ENCODE measurements around the gene C19orf12.

The C19orf12 gene

GRCh38 chr19:29714953-29715700 is at the start of gene C19orf12:
TSS of gene C19orf12 (minus strand) at chr19:29715261. CDS start at chr19:29708413, 6,848 bp downstream.
- no peak for DNase-seq

DNA sequence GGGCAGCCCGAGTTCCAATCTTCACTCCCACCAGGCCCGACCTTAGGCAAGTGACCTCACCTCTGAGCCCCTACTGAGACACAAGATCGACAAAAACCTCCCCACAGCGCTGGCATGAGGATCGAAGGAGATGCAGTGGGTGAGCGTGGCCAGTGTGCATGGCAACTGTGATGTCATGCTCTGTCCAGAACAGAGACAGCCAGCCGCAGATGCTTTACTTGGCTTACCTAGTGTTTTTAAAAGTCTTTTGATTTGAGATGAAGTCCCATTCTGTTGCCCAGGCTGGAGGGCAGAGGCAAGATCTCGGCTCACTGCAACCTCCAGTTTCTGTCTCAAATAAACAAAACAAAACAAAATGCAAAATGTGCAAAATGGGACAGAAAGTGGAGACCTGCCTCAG is 49.3 kb upstream of the C19orf12 start:
- no peak for DNase-seq

DNA sequence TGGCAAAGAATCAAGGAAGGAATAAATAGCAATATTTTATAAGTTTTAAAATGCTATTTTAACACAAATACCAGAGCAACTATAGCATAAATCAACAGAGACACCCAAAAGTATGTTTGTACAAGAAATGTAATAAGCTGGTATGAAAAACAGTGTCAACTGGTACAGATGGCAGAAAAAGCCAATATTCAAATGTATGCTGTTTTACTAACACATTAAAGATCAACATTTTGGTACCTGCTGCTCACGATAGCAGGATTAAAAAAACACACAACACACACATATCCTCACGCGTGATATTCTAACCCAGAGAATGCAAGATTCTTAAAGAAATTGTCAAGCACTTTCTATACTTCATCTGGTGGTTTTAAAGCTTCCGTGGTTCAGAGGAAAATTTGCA is 48.1 kb upstream of the C19orf12 start:
- no peak for DNase-seq

DNA sequence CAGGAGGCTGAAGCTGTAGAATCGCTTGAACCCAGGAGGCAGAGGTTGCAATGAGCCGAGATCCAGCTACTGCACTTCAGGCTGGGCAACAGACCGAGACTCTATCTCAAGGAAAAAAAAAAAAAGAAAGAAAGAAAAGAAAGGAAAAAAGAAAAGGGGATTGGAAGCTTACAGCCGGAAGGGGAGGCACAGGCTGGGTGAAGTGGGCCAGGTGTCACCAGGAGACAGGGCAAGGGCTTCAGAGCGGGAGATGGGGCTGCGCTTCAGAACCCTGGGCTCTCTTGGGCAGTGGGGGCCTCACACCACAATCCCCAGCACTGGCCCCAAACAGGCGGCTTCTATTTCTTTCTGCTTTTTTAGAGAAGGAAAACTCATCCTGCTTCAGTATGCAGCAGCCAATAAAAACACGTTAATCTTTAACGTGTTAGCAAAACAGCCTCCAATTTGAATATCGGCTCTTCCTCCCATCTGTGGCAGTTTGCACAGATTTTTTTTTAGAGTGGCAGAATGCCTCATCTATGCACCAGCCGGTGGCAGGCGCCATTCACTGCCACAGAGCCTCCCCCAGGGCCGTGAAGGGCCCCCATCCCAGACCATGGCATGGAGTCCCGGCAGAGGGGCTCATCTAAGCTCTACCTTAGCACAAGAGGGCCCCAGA is 46.6 kb upstream of the C19orf12 start:
- no peak for DNase-seq

DNA sequence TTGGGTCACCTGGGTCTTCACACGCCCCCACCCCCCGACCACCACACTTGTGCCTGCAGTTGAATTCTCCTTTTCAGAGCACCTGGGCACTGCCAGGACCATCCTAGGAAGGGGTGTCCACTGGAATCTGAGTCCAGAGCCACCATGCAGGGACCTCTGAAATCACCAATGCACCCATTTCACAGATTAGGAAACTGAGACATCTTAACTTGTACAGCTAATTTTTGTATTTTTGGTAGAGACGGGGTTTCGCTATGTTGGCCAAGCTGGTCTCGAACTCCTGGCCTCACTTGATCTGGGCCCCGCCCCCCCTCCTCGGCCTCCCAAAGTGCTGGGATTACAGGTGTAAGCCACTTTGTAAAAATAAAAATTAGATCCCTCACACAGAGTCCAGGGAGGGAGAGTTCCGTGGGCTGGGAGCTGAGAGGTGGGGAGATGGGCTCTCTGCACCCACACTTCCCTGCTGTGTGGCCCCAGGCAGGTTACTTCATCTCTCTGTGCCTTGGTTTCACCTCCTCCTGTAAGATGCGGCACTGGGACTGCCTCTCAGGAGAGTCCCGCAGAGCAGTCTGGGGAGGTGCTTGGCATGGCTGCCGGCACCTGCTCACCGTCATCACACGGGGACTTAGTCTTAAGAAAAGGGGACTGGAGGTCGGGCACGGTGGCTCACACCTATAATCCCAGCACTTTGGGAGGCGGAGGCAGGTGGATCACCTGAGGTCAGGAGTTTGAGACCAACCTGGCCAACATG is 45.9 kb upstream of the C19orf12 start:
- DNase-seq, result no peak

DNA sequence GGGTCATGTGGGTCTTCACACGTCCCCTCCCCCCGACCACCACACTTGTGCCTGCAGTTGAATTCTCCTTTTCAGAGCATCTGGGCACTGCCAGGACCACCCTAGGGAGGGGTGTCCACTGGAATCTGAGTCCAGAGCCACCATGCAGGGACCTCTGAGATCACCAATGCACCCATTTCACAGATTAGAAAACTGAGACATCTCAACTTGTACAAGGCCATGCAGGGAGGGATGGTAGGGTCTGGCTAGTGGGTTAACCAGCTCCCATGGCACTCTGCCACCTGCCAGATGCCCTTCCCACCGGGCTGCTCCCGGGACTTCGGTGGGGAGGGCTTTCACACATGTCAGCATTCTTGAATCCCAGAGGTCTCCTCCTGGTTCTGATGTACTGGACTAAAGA is 44.3 kb upstream of the C19orf12 start:
- DNase-seq, result no peak

- DNase-seq, result no peak
Measured at GRCh38 chr19:29758863-29759262, 43.8 kb upstream of the C19orf12 start.

DNA sequence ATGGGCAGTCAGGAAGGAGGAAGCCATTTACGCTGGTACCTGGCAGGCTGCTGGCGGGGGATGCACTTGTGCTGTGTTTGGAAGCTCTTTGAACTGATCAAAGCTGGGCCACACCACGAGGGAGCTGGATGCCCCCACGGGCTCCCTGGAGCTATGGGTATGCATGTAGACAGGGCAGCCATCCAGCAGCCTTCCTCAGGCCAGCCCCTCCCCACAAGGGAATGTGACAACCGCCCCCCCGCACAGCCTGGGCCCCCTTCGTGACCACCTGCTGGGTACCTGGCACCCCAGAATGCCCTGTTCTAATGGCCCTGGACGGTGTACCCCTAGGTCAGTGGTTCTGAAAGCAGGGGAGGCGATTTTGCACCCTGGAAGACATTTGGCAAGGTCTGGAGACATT is 42.5 kb upstream of the C19orf12 start:
- no peak for DNase-seq

- no peak for DNase-seq
Measured at GRCh38 chr19:29753934-29754305, 38.9 kb upstream of the C19orf12 start.

DNA sequence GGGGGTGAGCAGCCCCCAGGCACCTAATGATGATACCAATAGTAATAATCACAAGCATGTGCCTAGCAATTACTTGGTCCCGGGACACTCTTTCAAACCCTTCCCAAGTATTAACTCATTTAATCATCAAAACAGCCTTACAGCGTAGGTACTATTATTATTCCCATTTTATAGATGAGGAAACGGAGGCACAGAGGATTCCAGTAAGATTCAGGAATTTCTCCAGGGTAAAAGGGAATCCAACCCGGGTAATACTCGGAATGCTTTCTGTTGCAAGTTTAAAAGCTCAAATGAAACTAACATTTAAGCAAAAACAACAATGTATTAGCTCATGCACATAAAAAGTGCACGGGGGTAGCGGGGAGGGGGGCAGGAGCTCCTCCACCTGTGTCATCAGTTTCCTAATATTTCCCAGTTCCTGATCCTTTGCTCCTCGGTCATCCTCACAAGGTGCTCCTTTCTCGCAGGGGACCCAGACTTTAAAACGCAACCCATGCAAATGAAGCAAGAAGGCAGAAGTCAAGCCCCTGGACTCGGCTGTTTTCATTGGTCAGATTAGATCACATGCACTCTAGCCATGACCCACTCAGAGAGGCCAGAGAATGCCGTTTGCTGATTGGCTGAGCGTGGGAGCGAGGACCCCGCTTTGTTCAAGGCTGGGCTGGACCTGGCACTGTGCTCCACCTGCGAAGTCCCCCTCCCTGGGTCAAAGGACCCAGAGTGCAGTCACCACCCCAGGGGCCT is 38.3 kb upstream of the C19orf12 start:
- no peak for DNase-seq

DNA sequence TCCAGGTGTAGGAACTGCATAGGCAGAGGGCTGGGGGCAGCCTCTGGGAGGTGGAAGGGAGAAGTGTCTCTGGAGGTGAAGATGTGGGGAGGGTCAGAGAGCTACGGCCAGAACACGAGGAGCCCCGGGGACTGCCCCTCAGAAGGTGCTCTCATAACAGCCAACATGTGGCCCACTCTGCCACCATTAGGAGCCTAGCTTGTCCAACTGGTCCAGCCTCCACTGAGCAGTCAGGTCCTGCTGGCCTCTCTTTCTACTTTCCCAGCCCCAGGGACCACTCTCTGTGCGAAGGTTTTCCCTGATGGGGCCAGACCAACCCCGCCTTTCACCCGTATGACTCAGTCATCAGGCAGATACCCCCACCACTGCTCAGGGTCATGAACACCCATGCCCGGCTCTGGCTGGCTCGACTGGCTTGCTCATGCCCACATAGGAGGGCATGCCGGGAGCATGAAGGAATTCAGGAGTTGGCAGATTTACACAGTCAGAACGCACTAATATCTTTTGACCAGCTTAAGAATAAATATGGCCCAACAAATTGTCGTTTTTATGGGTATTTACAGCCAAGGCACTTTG is 37.5 kb upstream of the C19orf12 start:
- DNase-seq, result no peak

DNA sequence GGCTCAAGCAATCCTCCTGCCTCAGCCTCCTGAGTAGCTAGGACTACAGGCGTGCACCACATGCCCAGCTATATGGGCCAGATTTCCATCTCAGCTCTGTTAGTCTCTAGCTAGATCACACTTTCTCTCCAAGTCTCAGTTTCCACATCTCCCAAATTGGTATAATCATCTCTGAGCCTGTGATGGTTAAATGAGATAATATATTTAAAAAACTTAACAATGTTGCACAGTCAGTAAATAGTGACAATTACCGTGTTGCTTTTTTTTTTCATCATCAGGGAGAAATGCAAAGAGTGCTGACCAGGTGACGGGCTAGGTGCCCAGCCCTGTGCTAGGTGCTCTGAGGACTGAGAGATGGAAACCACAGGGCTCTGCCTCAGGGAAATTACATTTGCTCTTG is 36.9 kb upstream of the C19orf12 start:
- no peak for DNase-seq

- DNase-seq, result no peak
Measured at GRCh38 chr19:29750001-29750400, 34.9 kb upstream of the C19orf12 start.

DNA sequence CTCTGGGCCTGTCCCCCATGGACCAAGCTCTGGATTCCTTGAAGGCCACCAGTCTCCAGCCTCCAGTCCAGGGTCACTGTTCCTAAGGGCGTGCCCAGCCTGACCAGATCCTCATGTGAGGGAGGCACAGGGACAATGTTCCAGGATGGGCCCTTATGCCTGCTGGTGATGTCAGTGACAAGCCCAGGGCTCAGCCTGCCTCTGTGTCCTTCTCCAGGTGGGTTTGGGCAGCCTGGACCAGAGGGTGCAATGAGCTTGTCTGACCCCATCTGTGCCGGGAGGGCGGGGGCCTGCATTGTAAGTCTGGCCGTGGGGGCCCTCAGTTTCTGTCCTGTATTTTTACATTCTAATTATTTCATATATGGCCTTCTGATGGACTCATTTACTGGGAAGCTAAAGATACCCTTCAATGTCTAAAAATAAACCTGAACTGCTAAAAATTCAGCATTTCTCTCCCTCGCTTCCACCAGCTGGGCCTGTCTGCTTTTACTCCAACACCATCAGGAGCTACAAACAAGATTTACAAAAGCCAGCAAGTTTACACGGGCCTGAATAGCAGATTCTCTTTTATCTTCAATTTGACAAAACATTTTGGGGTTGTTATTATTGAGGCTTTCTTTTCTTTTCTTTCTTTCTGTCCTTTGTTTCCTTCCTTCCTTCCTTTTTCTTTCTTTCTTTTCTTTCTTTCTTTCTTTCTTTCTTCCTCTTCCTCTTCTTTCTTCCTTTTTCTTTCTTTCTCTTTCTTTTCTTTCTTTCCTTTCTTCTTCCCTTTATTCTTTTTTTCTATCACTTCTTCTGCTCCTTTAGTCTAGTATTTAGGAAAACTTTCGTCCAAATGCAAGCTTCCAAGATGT is 34.2 kb upstream of the C19orf12 start:
- DNase-seq, result no peak

DNA sequence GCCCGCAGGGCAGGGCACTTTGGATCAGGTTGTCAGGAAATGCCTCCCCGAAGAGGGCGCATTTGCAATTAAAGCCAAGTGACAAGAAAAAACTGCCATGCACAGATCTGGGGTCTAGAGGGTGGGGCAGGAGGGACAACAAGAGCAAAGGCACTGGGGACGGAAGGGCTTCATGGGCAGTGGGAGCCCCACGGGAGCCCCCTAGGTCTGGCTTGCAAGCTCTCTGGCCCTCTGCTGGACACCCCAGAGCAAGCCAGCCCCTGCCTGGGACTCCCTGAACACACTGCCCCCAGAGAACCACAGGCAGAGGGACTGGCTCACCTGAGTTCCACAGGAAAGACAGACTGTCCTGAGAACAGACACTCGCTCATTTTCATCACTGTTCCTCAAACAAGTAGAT is 30.2 kb upstream of the C19orf12 start:
- DNase-seq, result no peak

DNA sequence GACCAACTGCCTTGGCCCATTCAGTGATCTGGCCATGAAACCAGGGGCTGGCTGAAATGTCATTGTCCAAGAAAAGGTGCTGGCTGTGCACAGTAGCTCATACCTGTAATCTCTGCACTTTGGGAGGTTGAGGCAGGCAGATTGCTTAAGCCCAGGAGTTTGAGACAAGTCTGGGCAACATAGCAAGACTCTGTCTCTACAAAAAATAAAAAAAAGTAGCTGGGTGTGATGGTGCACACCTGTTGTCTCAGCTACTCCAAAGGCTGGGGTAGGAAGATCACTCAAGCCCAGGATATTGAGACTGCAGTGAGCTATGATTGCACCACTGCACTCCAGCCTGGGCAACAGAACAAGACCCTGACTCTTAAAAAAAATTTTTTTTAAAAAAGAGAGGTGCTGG is 28.6 kb upstream of the C19orf12 start:
- no peak for DNase-seq

- no peak for DNase-seq
Measured at GRCh38 chr19:29741776-29742175, 26.7 kb upstream of the C19orf12 start.

- no peak for DNase-seq
Measured at GRCh38 chr19:29741226-29741625, 26.2 kb upstream of the C19orf12 start.

DNA sequence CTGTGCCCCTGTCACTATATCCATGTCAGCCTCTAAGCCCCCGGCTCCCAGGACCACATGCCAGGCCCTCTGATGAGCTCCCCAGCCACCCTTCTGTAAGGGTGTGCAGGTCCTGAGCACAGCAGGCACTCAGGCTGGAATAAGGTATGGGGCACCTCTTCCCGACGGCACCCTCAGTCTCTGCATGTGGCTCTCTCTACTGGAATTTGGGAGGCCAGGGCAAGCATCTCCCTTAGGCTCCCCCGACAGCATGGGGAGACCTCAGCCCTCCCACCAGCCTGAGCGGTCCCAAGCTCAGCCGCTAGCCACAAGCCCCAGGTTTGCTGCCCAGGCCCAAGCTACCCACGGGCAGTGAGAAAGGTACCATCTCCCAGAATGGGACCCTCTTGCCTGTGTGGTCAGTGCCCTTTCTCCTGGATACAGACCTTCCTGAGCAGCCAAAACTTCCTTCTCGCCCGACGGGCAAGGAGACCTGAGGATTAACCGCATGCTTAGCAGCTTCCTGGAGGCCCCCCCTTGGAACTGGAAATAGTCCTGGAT is 22.5 kb upstream of the C19orf12 start:
- no peak for DNase-seq

DNA sequence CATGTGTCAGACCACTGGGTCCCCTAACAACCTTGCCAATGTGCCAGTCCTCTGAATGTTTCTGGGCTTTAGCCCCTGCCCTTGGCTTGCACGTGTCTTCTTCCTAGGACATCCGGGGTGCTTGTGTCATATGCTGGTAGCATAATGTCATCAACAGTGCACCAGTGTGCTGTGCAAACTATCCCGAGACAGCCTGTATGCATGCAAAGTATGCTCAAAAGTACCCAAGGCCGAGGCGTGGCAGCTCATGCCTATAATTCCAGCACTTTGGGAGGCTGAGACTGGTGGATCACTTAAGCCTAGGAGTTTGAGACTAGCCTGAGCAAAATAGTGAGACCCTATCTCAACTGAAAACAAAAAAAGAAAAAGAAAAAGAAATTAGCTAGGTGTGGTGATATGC is 20.8 kb upstream of the C19orf12 start:
- no peak for DNase-seq

GRCh38 chr19:29731331-29731850 is 16.3 kb upstream of the C19orf12 start:
- DNase-seq, result no peak

Data from GOT3 (cell line).